GM18867 (cell line): ENCODE data around the gene DDO.
"Not testable (repeated sequence)": the region's sequence is repeated elsewhere in the genome, so short reads cannot be mapped to it uniquely, and the experiment has no call there.

Experiments used
- ATAC-seq: cut with Tn5 transposase; IDR thresholded peaks from one replicate; pipeline ENCODE4 v1.9.1; 2021; ENCODE audit warnings: mild to moderate bottlenecking, moderate library complexity; ENCODE audit not compliant: unreplicated experiment

The DDO gene

GRCh38 chr6:110369066-110369465, 46.3 kb downstream of the DDO start:
- no peak for ATAC-seq

- no peak for ATAC-seq
These were observed 47.1 kb downstream of the DDO start for GRCh38 chr6:110368284-110368683.

- ATAC-seq = no peak
These were observed 47.5 kb downstream of the DDO start for GRCh38 chr6:110367825-110368224.

GRCh38 chr6:110366975-110367374, 48.4 kb downstream of the DDO start:
- ATAC-seq = no peak

GRCh38 chr6:110366256-110366655, 49.1 kb downstream of the DDO start:
- no peak for ATAC-seq

- no peak for ATAC-seq
These were observed 50.8 kb downstream of the DDO start for GRCh38 chr6:110364364-110365105.

GRCh38 chr6:110363748-110364147, 51.6 kb downstream of the DDO start:
- no peak for ATAC-seq

GRCh38 chr6:110360676-110361075, 54.7 kb downstream of the DDO start:
- ATAC-seq = no peak

GRCh38 chr6:110359556-110359955, 55.8 kb downstream of the DDO start:
- ATAC-seq = no peak

GRCh38 chr6:110358553-110359160, 56.7 kb downstream of the DDO start:
- no peak for ATAC-seq

GRCh38 chr6:110357664-110358552, 57.5 kb downstream of the DDO start, which contains the start of gene METTL24:
Gene METTL24, minus strand, starts transcription at chr6:110358349. Its CDS starts 77 bp downstream, at chr6:110358272.
- ATAC-seq = no peak

GRCh38 chr6:110357298-110357663, 58.1 kb downstream of the DDO start:
- ATAC-seq = no peak

- ATAC-seq = no peak
These were observed 58.6 kb downstream of the DDO start for GRCh38 chr6:110356778-110357177.

- no peak for ATAC-seq
These were observed 59.6 kb downstream of the DDO start for GRCh38 chr6:110355727-110356126.

GRCh38 chr6:110355022-110355421, 60.4 kb downstream of the DDO start:
- no peak for ATAC-seq

GRCh38 chr6:110354153-110354552, 61.2 kb downstream of the DDO start:
- ATAC-seq = no peak

GRCh38 chr6:110353457-110354001, 61.8 kb downstream of the DDO start:
- no peak for ATAC-seq

GRCh38 chr6:110352563-110353262, 62.7 kb downstream of the DDO start:
- no peak for ATAC-seq

GRCh38 chr6:110351986-110352385, 63.4 kb downstream of the DDO start:
- no peak for ATAC-seq

- no peak for ATAC-seq
These were observed 63.8 kb downstream of the DDO start for GRCh38 chr6:110351546-110351945.

GRCh38 chr6:110350593-110350992, 64.8 kb downstream of the DDO start:
- ATAC-seq = not testable (repeated sequence)
